PC-9 (cell line): ENCODE data around the gene POU4F1. TPM values are rescaled to one million over a fixed set of nuclear protein-coding genes. Genes with fewer than 3 reads are reported as not detected.

ENCODE experiments used
- BruUV-seq: library from RNA; stranded (reverse); fragments of 400-500 nt; replicated peaks from 2 replicates; lab custom pipeline; 2021; lab: Mats Ljungman, UMichigan
- CTCF ChIA-PET: fragments of 300-600 bp; sonication (Branson Sonifier 250); formaldehyde crosslinking; loops from one replicate; lab custom pipeline; 2022; ENCODE audit warnings: antibody characterized with exemption; lab: Charles Lee
- POLR2A ChIA-PET: fragments of 300-600 bp; sonication (Branson Sonifier 250); formaldehyde crosslinking; loops from one replicate; lab custom pipeline; 2022; ENCODE audit warnings: antibody characterized with exemption; ENCODE audit not compliant: unreplicated experiment; lab: Charles Lee
- DNase-seq, 2 experiments: peaks; one replicate each; pipeline versions ENCODE4 v3.0.0 to v3.0.0-alpha.2; 2015 to 2022; ENCODE audit warnings: mixed read lengths in 1 of 2
- H2AFZ ChIP-seq: fragments of 200-600 bp; sonication (generic); 2 replicates; pipeline ENCODE4 v1.8.1; 2017; ENCODE audit warnings: antibody characterized with exemption
- H3F3A ChIP-seq: fragments of 200-600 bp; sonication (generic); 2 replicates; pipeline ENCODE4 v1.8.1; 2017; ENCODE audit warnings: antibody characterized with exemption, mild to moderate bottlenecking, low read depth; ENCODE audit not compliant: insufficient read depth
- H3K27ac ChIP-seq: fragments of 200-600 bp; sonication (generic); 2 replicates; pipeline ENCODE4 v1.6.1; 2016; ENCODE audit warnings: mixed run types
- H3K27me3 ChIP-seq: fragments of 200-600 bp; sonication (generic); 2 replicates; pipeline ENCODE4 v1.6.1; 2016; ENCODE audit warnings: low read depth, mixed run types; ENCODE audit not compliant: insufficient read depth
- H3K36me3 ChIP-seq: fragments of 200-600 bp; sonication (generic); 2 replicates; pipeline ENCODE4 v1.6.1; 2016; ENCODE audit warnings: low read depth, mixed run types
- H3K4me1 ChIP-seq: fragments of 200-600 bp; sonication (generic); replicated peaks from 2 replicates; pipeline ENCODE4 v1.6.1; 2016; ENCODE audit warnings: mixed run types; ENCODE audit not compliant: insufficient read depth
- H3K4me2 ChIP-seq: fragments of 200-600 bp; sonication (generic); 2 replicates; pipeline ENCODE4 v1.6.1; 2017; ENCODE audit warnings: mixed run types
- H3K4me3 ChIP-seq: fragments of 200-600 bp; sonication (generic); 2 replicates; pipeline ENCODE4 v1.6.1; 2016; ENCODE audit warnings: mixed run types
- H3K79me2 ChIP-seq: fragments of 200-600 bp; sonication (generic); 2 replicates; pipeline ENCODE4 v1.6.1; 2017; ENCODE audit warnings: low read depth, mixed run types
- H3K9me2 ChIP-seq: fragments of 200-600 bp; sonication (generic); 2 replicates; pipeline ENCODE4 v1.8.1; 2017; ENCODE audit warnings: mild to moderate bottlenecking; ENCODE audit not compliant: insufficient read depth
- H3K9me3 ChIP-seq: fragments of 200-600 bp; sonication (generic); 2 replicates; pipeline ENCODE4 v1.8.1; 2016; ENCODE audit warnings: low read depth; ENCODE audit not compliant: insufficient read depth
- H4K20me1 ChIP-seq: fragments of 200-600 bp; sonication (generic); 2 replicates; pipeline ENCODE4 v1.8.1; 2017; ENCODE audit not compliant: insufficient read depth
- EZH2 ChIP-seq: fragments of 200-600 bp; sonication (generic); IDR thresholded peaks from 2 replicates; pipeline ENCODE4 v1.8.0; 2017; ENCODE audit warnings: antibody characterized with exemption, low read depth
- intact Hi-C: fragments of 100-400 bp; cut with micrococcal nuclease; formaldehyde crosslinking; loops from one replicate; pipeline ENCODE4 v1.10.0; 2022; ENCODE audit not compliant: unreplicated experiment
- total RNA-seq: library from RNA; stranded (reverse); gene quantifications from 2 replicates; pipeline ENCODE4 v1.2.3, GENCODE V29; 2021
- TF ChIP-seq, protein P1 (sequence below): fragments of 200-600 bp; sonication (generic); conservative IDR thresholded peaks from 2 replicates; pipeline ENCODE4 v1.6.1; 2017; ENCODE audit warnings: mixed run types, antibody characterized with exemption, mild to moderate bottlenecking, moderate library complexity

POU4F1 gene
- total RNA-seq, 1 experiment from 2014 or later: not detected

DNA sequence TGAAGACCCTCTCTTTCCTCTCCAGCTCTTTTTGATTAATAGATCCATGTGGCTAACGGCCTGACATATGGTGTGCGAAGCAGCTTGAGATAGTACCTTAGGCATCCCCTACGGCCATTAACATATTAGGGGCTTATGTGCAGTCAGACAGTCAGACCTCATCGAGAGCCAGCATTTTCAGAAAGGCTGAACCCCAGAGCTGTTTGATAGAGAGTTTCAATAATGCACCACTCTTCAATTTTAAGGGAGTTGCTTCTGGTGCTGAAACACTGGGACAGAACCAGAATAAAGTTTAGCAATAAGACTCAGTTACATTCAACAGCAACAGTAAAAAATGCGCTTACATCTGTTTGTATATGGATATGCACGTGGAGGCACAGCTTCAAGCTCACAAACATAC is 10.8 kb downstream of the POU4F1 start:
- Histone ChIP-seq H3K4me1 (no peaks in the 10 kb centered on the region), H3F3A (no peaks in the 10 kb centered on the region), H3K9me2 (no peaks in the 10 kb centered on the region), H3K27ac (no peak overlapping the region), H3K4me3 (no peak overlapping the region), H3K36me3 (no peaks in the 10 kb centered on the region), H3K4me2 (no peak overlapping the region), H4K20me1 (no peaks in the 10 kb centered on the region), H3K79me2 (no peaks in the 10 kb centered on the region), H2AFZ (no peak overlapping the region), H3K27me3 (0 out of 2 replicates have a peak, but pooled peaks cover 7% of the 10 kb centered on the region), H3K9me3 (no peaks in the 10 kb centered on the region)
- BruUV-seq: no TSS peak
- TF ChIP-seq EZH2: no peak
- TF ChIP-seq, protein P1, sequence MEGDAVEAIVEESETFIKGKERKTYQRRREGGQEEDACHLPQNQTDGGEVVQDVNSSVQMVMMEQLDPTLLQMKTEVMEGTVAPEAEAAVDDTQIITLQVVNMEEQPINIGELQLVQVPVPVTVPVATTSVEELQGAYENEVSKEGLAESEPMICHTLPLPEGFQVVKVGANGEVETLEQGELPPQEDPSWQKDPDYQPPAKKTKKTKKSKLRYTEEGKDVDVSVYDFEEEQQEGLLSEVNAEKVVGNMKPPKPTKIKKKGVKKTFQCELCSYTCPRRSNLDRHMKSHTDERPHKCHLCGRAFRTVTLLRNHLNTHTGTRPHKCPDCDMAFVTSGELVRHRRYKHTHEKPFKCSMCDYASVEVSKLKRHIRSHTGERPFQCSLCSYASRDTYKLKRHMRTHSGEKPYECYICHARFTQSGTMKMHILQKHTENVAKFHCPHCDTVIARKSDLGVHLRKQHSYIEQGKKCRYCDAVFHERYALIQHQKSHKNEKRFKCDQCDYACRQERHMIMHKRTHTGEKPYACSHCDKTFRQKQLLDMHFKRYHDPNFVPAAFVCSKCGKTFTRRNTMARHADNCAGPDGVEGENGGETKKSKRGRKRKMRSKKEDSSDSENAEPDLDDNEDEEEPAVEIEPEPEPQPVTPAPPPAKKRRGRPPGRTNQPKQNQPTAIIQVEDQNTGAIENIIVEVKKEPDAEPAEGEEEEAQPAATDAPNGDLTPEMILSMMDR: no peak
- no peak for DNase-seq
- intact Hi-C loops: no loop called here
- ChIA-PET POLR2A (interaction anchor here (0.7 kb wide), 1 partner anchor 65 kb away, joined by 3 read pairs; no protein-coding TSS in a partner anchor), CTCF (no interaction called here)

DNA sequence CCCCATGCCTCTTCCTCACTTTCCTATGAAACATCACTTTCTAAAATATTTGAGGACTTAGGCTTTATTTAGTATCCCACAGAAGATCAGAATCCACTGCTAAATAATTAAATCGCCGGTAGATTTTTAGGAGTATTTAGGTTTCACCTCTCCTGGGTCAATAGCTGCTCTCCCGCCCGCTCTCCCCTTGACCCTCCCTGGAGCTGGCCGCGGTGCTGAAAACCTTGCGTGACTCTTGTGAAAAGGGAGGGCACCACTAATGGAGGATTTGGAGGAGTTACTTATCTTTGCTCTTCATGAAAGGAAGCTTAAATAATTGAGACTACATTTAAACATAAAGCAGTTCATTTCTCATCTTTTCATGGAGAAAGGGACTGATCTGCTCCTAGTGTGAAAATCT is 14.1 kb downstream of the POU4F1 start:
- Histone ChIP-seq H4K20me1 (no peaks in the 10 kb centered on the region), H3K4me2 (no peak overlapping the region), H3K27ac (no peak overlapping the region), H3K4me3 (no peak overlapping the region), H3K4me1 (no peaks in the 10 kb centered on the region), H3K9me2 (no peaks in the 10 kb centered on the region), H3K79me2 (no peaks in the 10 kb centered on the region), H3K36me3 (no peaks in the 10 kb centered on the region), H3F3A (no peaks in the 10 kb centered on the region), H3K27me3 (peaks cover 5% of the 10 kb centered on the region; the same call in 1 of the 2 replicates), H3K9me3 (no peaks in the 10 kb centered on the region), H2AFZ (no peak overlapping the region)
- no TSS peak for BruUV-seq
- TF ChIP-seq, protein P1: no peak
- intact Hi-C loops: no loop called here
- DNase-seq: peak in 1 of 2 experiments; percentile 26
- POLR2A ChIA-PET: no interaction called here
- CTCF ChIA-PET: no interaction called here

DNA sequence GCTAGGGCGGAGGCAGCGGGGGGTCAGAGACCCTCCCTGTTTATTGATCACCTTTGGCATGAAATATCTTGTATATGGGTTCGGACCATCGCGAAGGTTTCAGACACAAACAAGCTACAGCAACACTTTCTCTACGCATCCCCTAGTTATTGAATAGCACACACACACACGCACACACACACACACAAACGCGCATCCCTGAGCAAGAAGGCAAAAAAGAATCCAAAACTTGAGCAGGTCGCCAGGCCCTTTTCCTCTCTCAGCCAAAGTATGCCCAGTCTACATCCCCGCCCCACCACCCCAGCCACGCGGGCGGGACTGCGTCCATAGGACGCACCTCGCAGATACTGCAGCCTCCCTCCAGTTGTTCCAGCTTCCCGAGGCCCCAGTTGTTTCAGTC is 16.0 kb downstream of the POU4F1 start:
- POLR2A ChIA-PET: no interaction called here

More for the DNA sequence above, 16.0 kb downstream of the POU4F1 start:
- CTCF ChIA-PET: no interaction called here
- Histone ChIP-seq H3K4me1 (no peaks in the 10 kb centered on the region), H3K36me3 (no peaks in the 10 kb centered on the region), H3F3A (no peaks in the 10 kb centered on the region), H4K20me1 (no peaks in the 10 kb centered on the region), H3K27ac (no peak overlapping the region), H3K79me2 (no peaks in the 10 kb centered on the region), H2AFZ (no peak overlapping the region), H3K9me2 (no peaks in the 10 kb centered on the region), H3K9me3 (no peaks in the 10 kb centered on the region), H3K27me3 (no peaks in the 10 kb centered on the region; the same call in 1 of the 2 replicates), H3K4me3 (no peak overlapping the region), H3K4me2 (no peak overlapping the region)
- DNase-seq: no peak
- intact Hi-C loops: no loop called here
- TF ChIP-seq, protein P1: no peak
- no peak for TF ChIP-seq EZH2
- no TSS peak for BruUV-seq
